GM19397 (cell line): ENCODE data around the gene ACOX3.

Experiments used
- ATAC-seq: cut with Tn5 transposase; IDR thresholded peaks from one replicate; pipeline ENCODE4 v1.9.1; 2021; ENCODE audit warnings: mild to moderate bottlenecking, moderate library complexity; ENCODE audit not compliant: unreplicated experiment

ACOX3 gene

GRCh38 chr4:8468746-8469535 is 28.4 kb upstream of the ACOX3 start:
- ATAC-seq: peak; percentile 53

GRCh38 chr4:8467016-8467415 is 26.5 kb upstream of the ACOX3 start:
- ATAC-seq: no peak

- ATAC-seq: no peak
These were observed 25.4 kb upstream of the ACOX3 start for GRCh38 chr4:8465615-8466611.

- ATAC-seq: no peak
These were observed 23.9 kb upstream of the ACOX3 start for GRCh38 chr4:8464381-8464780.

GRCh38 chr4:8463811-8464210 is 23.3 kb upstream of the ACOX3 start:
- ATAC-seq: no peak

- ATAC-seq: no peak
These were observed 21.1 kb upstream of the ACOX3 start for GRCh38 chr4:8461616-8462015.

GRCh38 chr4:8461086-8461485 is 20.6 kb upstream of the ACOX3 start:
- no peak for ATAC-seq

GRCh38 chr4:8459867-8460445 is 19.4 kb upstream of the ACOX3 start:
- no peak for ATAC-seq

GRCh38 chr4:8457646-8458252 is 17.2 kb upstream of the ACOX3 start:
- no peak for ATAC-seq

- no peak for ATAC-seq
These were observed 13.4 kb upstream of the ACOX3 start for GRCh38 chr4:8453957-8454356.

- no peak for ATAC-seq
These were observed 11.1 kb upstream of the ACOX3 start for GRCh38 chr4:8451440-8452182.

- no peak for ATAC-seq
These were observed 5.6 kb upstream of the ACOX3 start for GRCh38 chr4:8446122-8446521.

GRCh38 chr4:8443801-8444200 is 3.3 kb upstream of the ACOX3 start:
- ATAC-seq: no peak

- ATAC-seq: no peak
These were observed 2.3 kb upstream of the ACOX3 start for GRCh38 chr4:8442596-8443358.

GRCh38 chr4:8441499-8442091 is 1.1 kb upstream of the ACOX3 start:
- no peak for ATAC-seq

GRCh38 chr4:8439914-8440491 is 520 bp downstream of the ACOX3 start:
- ATAC-seq: peak; percentile 19

GRCh38 chr4:8439168-8439567 is 1.4 kb downstream of the ACOX3 start:
- ATAC-seq: no peak

- ATAC-seq: no peak
These were observed 1.8 kb downstream of the ACOX3 start for GRCh38 chr4:8438743-8439142.

- ATAC-seq: no peak
These were observed 3.2 kb downstream of the ACOX3 start for GRCh38 chr4:8437281-8437680.
